ENCODE results near the gene SPI1.

DNA sequence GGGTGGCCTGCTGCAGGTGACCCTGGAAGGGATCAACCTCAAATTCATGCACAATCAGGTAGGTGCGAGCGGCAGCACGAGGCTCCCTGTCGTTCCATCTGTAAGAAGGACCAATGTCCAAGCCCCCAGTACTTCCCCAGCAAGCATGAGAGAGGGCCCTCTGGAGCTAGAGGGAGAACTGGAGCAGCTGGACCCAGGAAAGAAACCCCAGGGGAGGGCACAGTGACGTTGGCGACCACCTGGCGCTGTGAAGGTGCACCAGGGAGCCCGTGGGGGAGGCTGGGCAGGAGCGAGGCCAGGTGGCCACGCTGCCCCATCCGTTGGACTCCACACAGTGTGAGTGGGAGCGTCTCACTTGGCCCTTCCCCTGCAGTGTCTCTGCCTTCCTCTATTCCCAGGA, 53.8 kb downstream of the SPI1 start:
- TF ChIP-seq REST (IDR thresholded peaks at IDR 0.05; ENCODE audit: insufficient read depth in 1 of 2, low read depth in 2 of 2, low read length in 2 of 2) = no peak
- no peak for TF ChIP-seq TAF1 (IDR thresholded peaks at IDR 0.05; ENCODE audit: borderline replicate concordance, insufficient read depth, low read length)
- no peak for TF ChIP-seq SIN3A (IDR thresholded peaks at IDR 0.05; ENCODE audit: borderline replicate concordance, insufficient read depth, low read length)
- TF ChIP-seq POLR2AphosphoS5 (IDR thresholded peaks at IDR 0.05; ENCODE audit: low read depth, low read length) = no peak
- no peak for TF ChIP-seq FOXP2 (optimal IDR thresholded peaks at IDR 0.05; ENCODE audit: borderline replicate concordance, extremely low read depth, extremely low read length, insufficient read depth)
